Psoas muscle (tissue), 8 donors: ENCODE data around the gene PCSK4. TPM values are rescaled to one million over a fixed set of nuclear protein-coding genes. Genes with fewer than 3 reads are reported as not detected.
"Not testable (repeated sequence)": the region's sequence is repeated elsewhere in the genome, so short reads cannot be mapped to it uniquely, and the experiment has no call there.

Experiments used
- ATAC-seq, 4 donors: fragments of 200-7000 bp; cut with Tn5 transposase; one replicate each; pipeline ENCODE4 v1.9.1; 2020; ENCODE audit warnings: moderate library complexity in 3 of 4, mild to moderate bottlenecking in 2 of 4
- DNase-seq, 2 donors: peaks; one replicate each; pipeline ENCODE4 v3.0.0-alpha.2; 2020
- H3K27ac ChIP-seq: fragments of 200-600 bp; one replicate; pipeline ENCODE4 v1.8.0; 2022
- H3K27me3 ChIP-seq, 3 donors: fragments of 200-600 bp in 1 of 3; one replicate each; pipeline versions ENCODE4 v1.6.1 to v1.8.0; 2013 to 2022; ENCODE audit warnings: low read length in 2 of 3, mild to moderate bottlenecking in 2 of 3, moderate library complexity in 1 of 3; ENCODE audit not compliant: insufficient read depth in 3 of 3
- H3K36me3 ChIP-seq, 2 donors: fragments of 200-600 bp in 1 of 2; one replicate each; pipeline versions ENCODE4 v1.6.1 to v1.8.0; 2013 to 2022; ENCODE audit warnings: low read depth in 1 of 2, mild to moderate bottlenecking in 1 of 2, moderate library complexity in 1 of 2; ENCODE audit not compliant: insufficient read depth in 1 of 2
- H3K4me1 ChIP-seq: fragments of 200-600 bp; one replicate; pipeline ENCODE4 v1.8.0; 2022
- H3K4me3 ChIP-seq: fragments of 200-600 bp; one replicate; pipeline ENCODE4 v1.8.0; 2022; ENCODE audit warnings: mild to moderate bottlenecking
- H3K9me3 ChIP-seq: fragments of 200-600 bp; one replicate; pipeline ENCODE4 v1.8.0; 2022
- CTCF ChIP-seq: fragments of 200-600 bp; IDR thresholded peaks from one replicate; pipeline ENCODE4 v1.8.0; 2022; ENCODE audit warnings: antibody characterized with exemption
- WGBS, 3 donors: extraction: QIAGEN DNeasy Blood & Tissue Kit; methylation state at CpG; one replicate each; pipeline versions ENCODE4 v1.1.6 to v1.1.7; 2013; 5-methylcytosine and 5-hydroxymethylcytosine counted together
- intact Hi-C, 2 donors: fragments of 100-400 bp; cut with DNase I; formaldehyde crosslinking; loops; one replicate each; pipeline versions ENCODE4 v1.11.0 to v1.14.2; 2022
- polyA plus RNA-seq, 3 donors: library from polyadenylated mRNA; stranded (reverse); fragments of 200-250 nt; gene quantifications; one replicate each; pipeline ENCODE4 v1.2.3, GENCODE V29; 2013
- total RNA-seq, 4 donors: library from RNA; stranded (reverse); fragmentation: NEBNext Ultra II Directional in 2 of 4; extraction: Animal tissue kit (Norgen Biotek cat#: 25700) in 2 of 4; gene quantifications; one replicate each; pipeline versions ENCODE4 v1.2.1 to v1.2.4, GENCODE V29; 2021 to 2023
- donor health status: healthy with polysubstance abuse.
- donor health status: DM: no; HTN: no; CAD: no; lungs with moderate emphysema.
- donor health status: Bipolar disorder and iron deficiency.
- donor health status: healthy.
- donor health status: DM: yes; HTN: yes; CAD: no.
- donor health status: DM: no; HTN: no; CAD: no.
- donor health status: DM: no; HTN: no; CAD: no.
- donor health status: DM: yes; HTN: yes; CAD: no.

PCSK4 gene
- total and polyA plus RNA-seq, 7 donors: 0.57 to 1.5 (median 0.89) TPM

GRCh38 chr19:1440418-1440801, 49.7 kb downstream of the PCSK4 start:
- 75 to 85% (median 82%) methylated on average over 15 of the region's 15 CpGs for WGBS, 3 donors
- intact Hi-C loops: loop anchor here in 1 of 2 donors (10.0 kb wide), 1 partner anchor 156 kb away; the partner anchor contains the start of gene EFNA2
- TF ChIP-seq CTCF: no peak

GRCh38 chr19:1439525-1440417, 50.4 kb downstream of the PCSK4 start:
- Histone ChIP-seq H3K4me1 (peaks cover 36% of the 10 kb centered on the region), H3K4me3 (peak overlapping the region; percentile 99), H3K27ac (peak overlapping the region; percentile 91), H3K36me3 (peaks cover 17 to 48% of the 10 kb centered on the region in 2 donors)
- H3K9me3 ChIP-seq, ATAC-seq, DNase-seq, H3K27me3 ChIP-seq: not testable (repeated sequence)
- intact Hi-C loops: loop anchor here in 1 of 2 donors (10.0 kb wide), 1 partner anchor 155 kb away; the partner anchor contains the start of gene EFNA2
- WGBS, 3 donors: 80 to 82% (median 82%) methylated on average over 57 of the region's 57 CpGs

More at GRCh38 chr19:1440418-1440801, 49.7 kb downstream of the PCSK4 start:
- H3K9me3 ChIP-seq: no peaks in the 10 kb centered on the region
- H3K27me3 ChIP-seq: peaks cover 0 to 3% (median 2%) of the 10 kb centered on the region in 3 donors
- ATAC-seq (no peak), DNase-seq (no peak)
- H3K4me1 ChIP-seq: peaks cover 36% of the 10 kb centered on the region
- no peak overlapping the region for H3K27ac ChIP-seq
- no peak overlapping the region for H3K4me3 ChIP-seq
- peaks cover 17 to 42% of the 10 kb centered on the region in 2 donors for H3K36me3 ChIP-seq

- ATAC-seq: peak in 1 of 4 donors; percentile 12
- H3K4me1 ChIP-seq: peaks cover 36% of the 10 kb centered on the region
- DNase-seq: no peak
- H3K36me3 ChIP-seq: peaks cover 20 to 56% of the 10 kb centered on the region in 2 donors
- intact Hi-C loops: no loop called here
- no peaks in the 10 kb centered on the region for H3K9me3 ChIP-seq
- 2 to 3% (median 3%) methylated on average over 26 of the region's 26 CpGs for WGBS, 3 donors
- H3K4me3 ChIP-seq: peak overlapping the region; percentile 99
- TF ChIP-seq CTCF: no peak
- H3K27ac ChIP-seq: peak overlapping the region; percentile 91
- H3K27me3 ChIP-seq: no peaks in the 10 kb centered on the region
Measured at GRCh38 chr19:1438933-1439354, 51.2 kb downstream of the PCSK4 start.

GRCh38 chr19:1438035-1438932, 51.9 kb downstream of the PCSK4 start, which contains the start of gene RPS15:
Gene RPS15 (plus strand): TSS chr19:1438396. CDS start chr19:1438426, 30 bp downstream.
- WGBS, 3 donors: 1% methylated on average over 85 to 100 of the region's 100 CpGs
- H3K4me3 ChIP-seq: peak within 1 kb of the TSS; percentile 99
- peak; percentile 88 to 94 (median 92) for ATAC-seq
- no peaks in the 10 kb centered on the region for H3K27me3 ChIP-seq
- peak; percentile 95 to 98 for DNase-seq
- H3K27ac ChIP-seq: peak within 1 kb of the TSS; percentile 91
- intact Hi-C loops: no loop called here
- H3K36me3 ChIP-seq: peaks cover 20 to 63% of the 10 kb centered on the region in 2 donors
- no peaks in the 10 kb centered on the region for H3K9me3 ChIP-seq
- TF ChIP-seq CTCF: peak; percentile 91
- H3K4me1 ChIP-seq: peaks cover 36% of the 10 kb centered on the region
